CD14-positive monocyte (primary cell): Measurements from ENCODE around the gene OR6K6. TPM values are rescaled to one million over a fixed set of nuclear protein-coding genes. Genes with fewer than 3 reads are reported as not detected.

Source experiments
- DNase-seq, 3 donors: peaks; one replicate each; pipeline ENCODE4 v3.0.0-alpha.2; 2011 to 2022
- H2AFZ ChIP-seq: 2 replicates; pipeline ENCODE4 v1.6.0; 2012; ENCODE audit warnings: mild to moderate bottlenecking, low read depth, low read length, inconsistent platforms; ENCODE audit not compliant: insufficient read depth, poor library complexity, severe bottlenecking
- H3K27ac ChIP-seq, 2 donors: 1 replicate in 1 of 2; 2 replicates in 1 of 2; pipeline ENCODE4 v1.5.1; 2012 to 2013; ENCODE audit warnings: low read length in 2 of 2, control low read depth in 1 of 2, inconsistent platforms in 1 of 2, low read depth in 1 of 2, mild to moderate bottlenecking in 1 of 2
- H3K27me3 ChIP-seq, 2 donors: one replicate each; pipeline versions ENCODE4 v1.6.0 to v1.6.1; 2011 to 2013; ENCODE audit warnings: low read length in 2 of 2; ENCODE audit not compliant: control insufficient read depth in 2 of 2, insufficient read depth in 2 of 2
- H3K36me3 ChIP-seq, 2 donors: replicated peaks in 1 of 2; 1 replicate in 1 of 2; 2 replicates in 1 of 2; pipeline versions ENCODE4 v1.5.1 to v1.6.1; 2012 to 2013; ENCODE audit warnings: low read length in 2 of 2, control low read depth in 1 of 2, inconsistent platforms in 1 of 2, mild to moderate bottlenecking in 1 of 2; ENCODE audit not compliant: insufficient read depth in 2 of 2, control insufficient read depth in 1 of 2
- H3K4me1 ChIP-seq, 2 donors: 1 replicate in 1 of 2; 2 replicates in 1 of 2; pipeline versions ENCODE4 v1.5.1 to v1.6.1; 2012 to 2013; ENCODE audit warnings: low read length in 2 of 2, control low read depth in 1 of 2, inconsistent platforms in 1 of 2, mild to moderate bottlenecking in 1 of 2, moderate library complexity in 1 of 2; ENCODE audit not compliant: insufficient read depth in 2 of 2, control insufficient read depth in 1 of 2
- H3K4me2 ChIP-seq: replicated peaks from 2 replicates; pipeline ENCODE3; 2012; ENCODE audit warnings: low read length, moderate library complexity, mild to moderate bottlenecking; ENCODE audit not compliant: poor library complexity, severe bottlenecking; ENCODE audit errors: extremely low read depth
- H3K4me3 ChIP-seq, 3 experiments: fragments of 200-600 bp in 1 of 3; sonication (generic) in 1 of 3; replicated peaks in 1 of 3; 1 replicate in 2 of 3; 2 replicates in 1 of 3; pipeline ENCODE4 v1.5.1; 2011 to 2013; ENCODE audit warnings: low read length in 3 of 3, mild to moderate bottlenecking in 3 of 3, control low read depth in 2 of 3, low read depth in 2 of 3, inconsistent platforms in 1 of 3, moderate library complexity in 1 of 3
- H3K79me2 ChIP-seq: 2 replicates; pipeline ENCODE4 v1.6.0; 2012; ENCODE audit warnings: mild to moderate bottlenecking, control low read depth, inconsistent platforms, low read length, moderate library complexity; ENCODE audit not compliant: insufficient read depth
- H3K9ac ChIP-seq: 2 replicates; pipeline ENCODE4 v1.6.0; 2017; ENCODE audit warnings: low read length, mild to moderate bottlenecking; ENCODE audit not compliant: insufficient read depth, poor library complexity, severe bottlenecking
- H3K9me3 ChIP-seq, 2 donors: replicated peaks in 1 of 2; 1 replicate in 1 of 2; 2 replicates in 1 of 2; pipeline versions ENCODE4 v1.5.1 to v1.6.1; 2012 to 2013; ENCODE audit warnings: low read length in 2 of 2, control low read depth in 1 of 2; ENCODE audit not compliant: control insufficient read depth in 1 of 2, insufficient read depth in 1 of 2
- H4K20me1 ChIP-seq: 2 replicates; pipeline ENCODE4 v1.6.0; 2012; ENCODE audit warnings: mild to moderate bottlenecking, low read length, control low read depth, moderate library complexity; ENCODE audit not compliant: insufficient read depth
- H3K27ac Mint-ChIP-seq, 7 donors: one replicate each; pipeline ENCODE4 v1.8.0; 2020; ENCODE audit warnings: mild to moderate bottlenecking in 7 of 7, mixed read lengths in 7 of 7, moderate library complexity in 6 of 7, inconsistent platforms in 2 of 7
- H3K27me3 Mint-ChIP-seq, 3 donors: one replicate each; pipeline ENCODE4 v1.8.0; 2021 to 2022; ENCODE audit warnings: low read depth in 3 of 3, mild to moderate bottlenecking in 3 of 3, mixed read lengths in 3 of 3, moderate library complexity in 3 of 3, inconsistent platforms in 1 of 3
- H3K36me3 Mint-ChIP-seq, 2 donors: one replicate each; pipeline ENCODE4 v1.8.0; 2020; ENCODE audit warnings: mixed read lengths in 2 of 2, inconsistent platforms in 1 of 2, mild to moderate bottlenecking in 1 of 2
- H3K4me1 Mint-ChIP-seq: one replicate; pipeline ENCODE4 v1.8.0; 2020; ENCODE audit warnings: mild to moderate bottlenecking, mixed read lengths
- H3K4me3 Mint-ChIP-seq, 2 donors: one replicate each; pipeline ENCODE4 v1.8.0; 2020; ENCODE audit warnings: mild to moderate bottlenecking in 2 of 2, mixed read lengths in 2 of 2, moderate library complexity in 1 of 2
- H3K9me3 Mint-ChIP-seq, 7 donors: one replicate each; pipeline ENCODE4 v1.8.0; 2020 to 2022; ENCODE audit warnings: mixed read lengths in 7 of 7, mild to moderate bottlenecking in 6 of 7, moderate library complexity in 6 of 7, inconsistent platforms in 2 of 7
- CTCF ChIP-seq: fragments of 200-600 bp; IDR thresholded peaks from one replicate; pipeline ENCODE4 v1.8.0; 2022; ENCODE audit warnings: antibody characterized with exemption, mild to moderate bottlenecking
- WGBS: methylation state at CpG from one replicate; pipeline ENCODE4 v1.1.5; 2013; ENCODE audit warnings: missing lambda C conversion rate; ENCODE audit not compliant: insufficient coverage; 5-methylcytosine and 5-hydroxymethylcytosine counted together
- intact Hi-C, 2 donors: fragments of 100-400 bp; cut with micrococcal nuclease; formaldehyde crosslinking; loops; one replicate each; pipeline versions ENCODE4 v1.15.0 to v1.15.1; 2023
- polyA plus RNA-seq, 3 donors: library from polyadenylated mRNA; depleted of rRNA in 1 of 3; unstranded in 2 of 3; stranded (reverse) in 1 of 3; fragments of 300-500 nt in 2 of 3; fragments of >200 nt in 1 of 3; fragmentation: Illumina TruSeq in 2 of 3; gene quantifications; 1 replicate in 2 of 3; 2 replicates in 1 of 3; pipeline ENCODE4 v1.2.3, GENCODE V29; 2012 to 2021

OR6K6 gene
- polyA plus RNA-seq, 3 donors, result not detected

GRCh38 chr1:158799689-158800088 is 45.2 kb downstream of the OR6K6 start:
- peak in 2 of 3 donors; percentile 49 to 52 for DNase-seq
- Mint-ChIP-seq H3K27me3 (peaks cover 0 to 3% (median 0%) of the 10 kb centered on the region in 3 donors), H3K27ac (peak overlapping the region; percentile 90 to 98 (median 95)), H3K4me3 (peak overlapping the region in 1 of 2 donors; percentile 81), H3K9me3 (peaks cover 0 to 3% (median 0%) of the 10 kb centered on the region in 7 donors), H3K36me3 (no peaks in the 10 kb centered on the region), H3K4me1 (peaks cover 89% of the 10 kb centered on the region)
- Histone ChIP-seq H4K20me1 (no peaks in the 10 kb centered on the region), H3K9me3 (no peaks in the 10 kb centered on the region), H2AFZ (peak overlapping the region; percentile 8), H3K27ac (peak overlapping the region; percentile 58 to 87), H3K4me1 (peaks cover 86 to 92% of the 10 kb centered on the region in 2 donors), H3K9ac (no peak overlapping the region), H3K36me3 (no peaks in the 10 kb centered on the region), H3K4me3 (peak overlapping the region in 1 of 3 experiments; percentile 65), H3K27me3 (no peaks in the 10 kb centered on the region), H3K4me2 (peak overlapping the region; percentile 73), H3K79me2 (peaks cover 78% of the 10 kb centered on the region)
- 55% methylated on average over 2 of the region's 4 CpGs for WGBS
- TF ChIP-seq CTCF, result no peak
- intact Hi-C loops, result loop anchor here (5.0 to 10.0 kb wide), 4 partner anchors 38 to 275 kb away; partner anchors contain the start of gene AIM2 (in 1 of the 2)

- H3K27ac Mint-ChIP-seq, result peak overlapping the region; percentile 90 to 98 (median 95)
- Histone ChIP-seq H3K4me2 (peak overlapping the region; percentile 73), H2AFZ (no peak overlapping the region), H3K4me1 (peaks cover 83 to 91% of the 10 kb centered on the region in 2 donors), H3K27ac (peak overlapping the region; percentile 64 to 87), H3K27me3 (no peaks in the 10 kb centered on the region), H3K9ac (peak overlapping the region; percentile 38), H3K79me2 (peaks cover 75% of the 10 kb centered on the region), H4K20me1 (no peaks in the 10 kb centered on the region), H3K9me3 (no peaks in the 10 kb centered on the region), H3K36me3 (no peaks in the 10 kb centered on the region), H3K4me3 (peak overlapping the region in 2 of 3 experiments; percentile 36 to 65)
- peaks cover 0 to 3% (median 0%) of the 10 kb centered on the region in 3 donors for H3K27me3 Mint-ChIP-seq
- intact Hi-C loops, result loop anchor here in 1 of 2 donors (5.0 to 10.0 kb wide), 2 partner anchors 37 to 274 kb away; partner anchors contain the start of gene AIM2
- H3K36me3 Mint-ChIP-seq, result no peaks in the 10 kb centered on the region
- H3K4me1 Mint-ChIP-seq, result peaks cover 83% of the 10 kb centered on the region
- DNase-seq, result peak; percentile 21 to 63 (median 29)
- H3K4me3 Mint-ChIP-seq, result peak overlapping the region in 1 of 2 donors; percentile 81
- TF ChIP-seq CTCF, result no peak
- H3K9me3 Mint-ChIP-seq, result peaks cover 0 to 1% (median 0%) of the 10 kb centered on the region in 7 donors
- WGBS, result no CpG with 5 or more reads among the region's 2 CpGs
Measured at GRCh38 chr1:158800526-158800925, 46.0 kb downstream of the OR6K6 start.
